SK-MEL-5 (cell line): ENCODE results near the gene KRTAP13-4. TPM values are rescaled to one million over a fixed set of nuclear protein-coding genes. Genes with fewer than 3 reads are reported as not detected.

ENCODE experiments used
- DNase-seq: peaks from one replicate; pipeline ENCODE4 v3.0.0-alpha.2; 2016; ENCODE audit warnings: low read depth, low spot score
- in situ Hi-C: cut with HindIII; loops from 2 replicates; pipeline ENCODE4 v1.10.0; 2016; ENCODE audit warnings: low sequenced_read_pairs, high pct_unique_total_duplicates, low pct_unique_long_range_greater_than_20kb
- total RNA-seq: library from RNA; depleted of rRNA; stranded (reverse); fragments of >200 nt; shearing (Covaris generic); gene quantifications from 2 replicates; pipeline ENCODE4 v1.2.3, GENCODE V29; 2014; rRNA removed

KRTAP13-4 gene
- total RNA-seq, 1 experiment from 2014 or later: not detected

DNA sequence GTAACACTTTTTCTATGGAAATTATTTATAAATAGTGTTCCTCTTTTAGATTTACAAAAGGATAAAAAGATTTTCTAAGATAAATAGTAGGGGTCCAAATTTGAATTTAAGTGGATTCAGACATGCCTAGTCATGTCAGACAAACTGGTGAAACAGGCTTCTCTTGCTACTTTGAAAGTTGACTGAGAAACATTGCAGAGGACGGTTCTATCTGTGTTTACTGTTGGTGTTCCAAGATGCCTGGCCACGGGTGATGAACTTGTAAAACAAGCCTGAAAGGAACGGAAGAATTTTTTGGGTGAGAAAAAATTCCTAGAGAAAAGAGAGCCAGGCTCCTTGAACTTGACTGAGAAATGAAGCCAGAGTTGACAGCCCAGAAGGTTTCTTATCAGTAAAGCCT is 48.0 kb downstream of the KRTAP13-4 start:
- in situ Hi-C loops: no loop called here
- peak; percentile 44 for DNase-seq

DNA sequence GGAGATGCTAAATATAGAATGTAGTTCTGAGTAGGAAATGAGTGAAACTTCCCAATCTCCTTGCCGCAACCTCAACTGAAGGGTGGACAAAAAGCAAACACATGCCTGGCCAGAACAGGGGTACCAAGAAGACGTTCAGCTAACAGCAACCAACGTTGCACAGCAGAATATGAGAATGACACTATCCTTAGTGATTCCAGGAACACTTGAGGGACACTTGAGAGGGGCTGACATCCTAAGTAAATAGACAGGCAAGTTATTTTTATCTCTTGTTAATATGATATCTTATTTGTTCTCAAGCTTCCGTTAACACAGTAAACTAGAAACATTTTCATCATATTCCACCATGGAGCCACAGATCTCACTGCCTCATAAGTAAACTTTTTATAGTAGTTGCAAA is 49.2 kb downstream of the KRTAP13-4 start:
- in situ Hi-C loops: no loop called here

DNA sequence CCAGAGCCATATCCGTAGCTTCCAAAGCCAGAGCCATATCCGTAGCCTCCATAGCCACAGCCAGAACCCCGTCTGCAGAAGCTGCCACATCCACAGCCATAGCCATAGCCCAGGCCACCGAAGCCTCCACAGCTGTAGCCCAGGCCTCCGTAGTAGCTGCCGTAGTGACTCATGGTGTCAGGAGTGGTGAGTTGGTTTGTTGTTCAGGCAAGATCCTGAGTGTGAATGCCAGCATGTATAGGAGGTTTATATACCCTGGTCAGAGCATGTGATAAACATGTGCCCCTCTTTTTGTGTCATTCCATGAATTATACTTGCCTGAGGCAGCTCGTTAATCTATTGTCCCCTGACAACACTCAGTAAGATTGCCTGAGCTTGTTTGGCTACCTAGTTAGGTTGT is 50.1 kb downstream of the KRTAP13-4 start, which contains the start of gene KRTAP19-1:
KRTAP19-1 (minus strand) TSS at position 223 of the 400 bp plus-strand sequence; CDS start at position 173, 50 bp downstream.
- in situ Hi-C loops: no loop called here

More for the DNA sequence above, 49.2 kb downstream of the KRTAP13-4 start:
- DNase-seq: no peak

More for the DNA sequence above, 50.1 kb downstream of the KRTAP13-4 start, which contains the start of gene KRTAP19-1:
- peak; percentile 54 for DNase-seq

Other genes starting within 250 kb of the KRTAP13-4 start
- not detected in 2 replicates for gene CLDN8, start 214.1 kb upstream of the KRTAP13-4 start, total RNA-seq
- not detected in 2 replicates for gene KRTAP24-1, start 147.3 kb upstream of the KRTAP13-4 start, total RNA-seq
- not detected in 2 replicates for gene KRTAP25-1, start 140.7 kb upstream of the KRTAP13-4 start, total RNA-seq
- not detected in 2 replicates for gene KRTAP26-1, start 109.9 kb upstream of the KRTAP13-4 start, total RNA-seq
- gene KRTAP27-1, start 92.5 kb upstream of the KRTAP13-4 start, total RNA-seq: not detected in 2 replicates
- not detected in 2 replicates for gene KRTAP23-1, start 81.6 kb upstream of the KRTAP13-4 start, total RNA-seq
- not detected in 2 replicates for gene KRTAP13-2, start 57.9 kb upstream of the KRTAP13-4 start, total RNA-seq
- not detected in 2 replicates for gene KRTAP13-1, start 34.2 kb upstream of the KRTAP13-4 start, total RNA-seq
- not detected in 2 replicates for gene KRTAP13-3, start 4.3 kb upstream of the KRTAP13-4 start, total RNA-seq
- not detected in 2 replicates for gene KRTAP15-1, start 10.1 kb downstream of the KRTAP13-4 start, total RNA-seq
- gene KRTAP19-1, start 50.1 kb downstream of the KRTAP13-4 start, total RNA-seq: 0.34 and 1.3 TPM in 2 replicates
- gene KRTAP19-2, start 57.2 kb downstream of the KRTAP13-4 start, total RNA-seq: not detected in 2 replicates
- not detected in 2 replicates for gene KRTAP19-3, start 61.8 kb downstream of the KRTAP13-4 start, total RNA-seq
- not detected in 2 replicates for gene KRTAP19-4, start 66.9 kb downstream of the KRTAP13-4 start, total RNA-seq
- gene KRTAP19-5, start 71.9 kb downstream of the KRTAP13-4 start, total RNA-seq: not detected in 2 replicates
- not detected in 2 replicates for gene KRTAP19-6, start 111.6 kb downstream of the KRTAP13-4 start, total RNA-seq
- gene KRTAP19-7, start 131.1 kb downstream of the KRTAP13-4 start, total RNA-seq: not detected in 2 replicates
- gene KRTAP22-2, start 160.2 kb downstream of the KRTAP13-4 start, total RNA-seq: not detected in 2 replicates
- gene KRTAP6-3, start 162.2 kb downstream of the KRTAP13-4 start, total RNA-seq: not detected in 2 replicates
- not detected in 2 replicates for gene KRTAP6-2, start 168.7 kb downstream of the KRTAP13-4 start, total RNA-seq
- gene KRTAP22-1, start 170.9 kb downstream of the KRTAP13-4 start, total RNA-seq: not detected in 2 replicates
- not detected in 2 replicates for gene KRTAP6-1, start 183.7 kb downstream of the KRTAP13-4 start, total RNA-seq
- not detected in 2 replicates for gene KRTAP20-1, start 186.2 kb downstream of the KRTAP13-4 start, total RNA-seq
- gene KRTAP20-4, start 190.4 kb downstream of the KRTAP13-4 start, total RNA-seq: not detected in 2 replicates
- gene KRTAP20-2, start 205.0 kb downstream of the KRTAP13-4 start, total RNA-seq: not detected in 2 replicates
- gene KRTAP20-3, start 212.6 kb downstream of the KRTAP13-4 start, total RNA-seq: not detected in 2 replicates